PFSK-1 (cell line): ENCODE measurements around the gene CTSH.

Experiments used
- FOXP2 ChIP-seq: optimal IDR thresholded peaks from 2 replicates; pipeline ENCODE3; 2011; ENCODE audit warnings: borderline replicate concordance, control low read depth, inconsistent platforms; ENCODE audit not compliant: insufficient read depth; ENCODE audit errors: extremely low read length, extremely low read depth
- POLR2AphosphoS5 ChIP-seq: IDR thresholded peaks from 2 replicates; pipeline ENCODE4 v1.6.1; 2012; ENCODE audit warnings: low read depth, mild to moderate bottlenecking, control low read depth, low read length, moderate library complexity
- REST ChIP-seq, 2 experiments: IDR thresholded peaks; 2 replicates each; pipeline versions ENCODE4 v1.6.1 to v1.8.0; 2011 to 2012; ENCODE audit warnings: low read depth in 2 of 2, low read length in 2 of 2, control low read depth in 1 of 2, inconsistent platforms in 1 of 2, mild to moderate bottlenecking in 1 of 2, moderate library complexity in 1 of 2; ENCODE audit not compliant: insufficient read depth in 1 of 2
- SIN3A ChIP-seq: IDR thresholded peaks from 2 replicates; pipeline ENCODE4 v1.6.1; 2012; ENCODE audit warnings: mild to moderate bottlenecking, low read length, moderate library complexity, borderline replicate concordance; ENCODE audit not compliant: insufficient read depth
- TAF1 ChIP-seq: IDR thresholded peaks from 2 replicates; pipeline ENCODE4 v1.6.1; 2012; ENCODE audit warnings: low read length, control low read depth, borderline replicate concordance; ENCODE audit not compliant: insufficient read depth

DNA sequence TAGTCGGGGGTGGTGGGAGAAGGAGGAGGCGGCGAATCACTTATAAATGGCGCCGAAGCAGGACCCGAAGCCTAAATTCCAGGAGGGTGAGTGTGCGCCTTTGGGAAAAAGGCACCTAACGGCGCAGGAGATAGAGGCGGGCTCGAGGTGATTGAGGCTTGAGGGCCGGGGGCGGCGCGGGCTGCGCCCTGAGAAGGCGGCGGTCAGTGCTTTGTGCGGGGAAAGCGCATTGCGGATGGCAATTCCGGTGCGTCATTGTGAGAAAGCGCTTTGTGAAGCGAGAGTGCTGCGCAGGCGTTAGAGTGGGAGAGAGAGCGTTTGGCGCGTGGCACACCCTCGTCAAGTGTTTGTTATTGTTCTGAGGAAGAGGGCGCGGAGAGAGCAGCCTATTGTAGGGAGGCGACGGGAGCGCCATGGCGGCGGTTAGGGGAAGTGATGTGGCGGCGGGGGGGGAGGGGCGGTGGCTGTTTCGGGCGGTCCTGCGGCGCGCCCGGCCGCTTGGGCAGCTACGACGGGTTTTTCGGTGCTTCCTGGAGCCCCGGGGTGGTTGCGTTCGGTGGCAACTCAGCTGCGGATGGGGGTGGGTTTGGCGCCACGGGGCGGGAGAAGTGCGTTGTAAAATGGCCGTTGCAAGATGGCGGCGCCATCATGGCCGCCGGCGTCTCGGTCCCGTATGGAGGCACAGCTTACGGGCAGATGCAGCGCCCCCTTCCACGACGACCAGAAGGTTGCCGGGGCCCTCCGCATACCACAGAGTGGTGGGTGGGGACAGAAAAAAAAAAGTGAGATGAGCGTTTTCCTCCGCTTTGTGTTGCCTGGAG lies 71.7 kb downstream of the CTSH start:
- TF ChIP-seq POLR2AphosphoS5 (no peak), REST (IDR thresholded peaks at IDR 0.05; ENCODE audit: insufficient read depth in 1 of 2, low read depth in 2 of 2, low read length in 2 of 2) (peak in 1 of 2 experiments; percentile 10; a peak in 1 of 4 replicates), TAF1 (peak; percentile 95), FOXP2 (peak; percentile 83), SIN3A (peak; percentile 51; the same call in 1 of the 2 replicates)
